Keratinocyte (primary cell): ENCODE results near the gene HIPK1. TPM values are rescaled to one million over a fixed set of nuclear protein-coding genes. Genes with fewer than 3 reads are reported as not detected.
A peak's percentile ranks its signal among the peaks of the same experiment; 100 is the strongest.

ENCODE experiments used
- DNase-seq: peaks from one replicate; pipeline ENCODE4 v3.0.0-alpha.2; 2011; ENCODE audit warnings: low read depth, missing footprints, low spot score
- FAIRE-seq: peaks from 2 replicates; lab custom pipeline; 2011; peaks lifted over from hg19 to GRCh38; lab: Jason Lieb, UNC
- H2AFZ ChIP-seq: 2 replicates; pipeline ENCODE4 v1.6.0; 2012; ENCODE audit warnings: low read length, control low read depth, inconsistent platforms; ENCODE audit not compliant: control insufficient read depth
- H3K27ac ChIP-seq: 2 replicates; pipeline ENCODE4 v1.5.1; 2011; ENCODE audit warnings: low read length; ENCODE audit not compliant: control insufficient read depth, insufficient read depth
- H3K27me3 ChIP-seq: 3 replicates; pipeline ENCODE4 v1.6.0; 2011; ENCODE audit warnings: low read length; ENCODE audit not compliant: control insufficient read depth, insufficient read depth; ENCODE audit errors: extremely low read depth
- H3K36me3 ChIP-seq, 2 experiments: 2 replicates in 1 of 2; 3 replicates in 1 of 2; pipeline ENCODE4 v1.5.1; 2011; ENCODE audit warnings: low read length in 2 of 2, mild to moderate bottlenecking in 1 of 2; ENCODE audit not compliant: control insufficient read depth in 2 of 2, insufficient read depth in 2 of 2; ENCODE audit errors: extremely low read depth in 1 of 2
- H3K4me1 ChIP-seq: 3 replicates; pipeline ENCODE4 v1.5.1; 2011; ENCODE audit warnings: low read length; ENCODE audit not compliant: control insufficient read depth, insufficient read depth; ENCODE audit errors: extremely low read depth
- H3K4me2 ChIP-seq: 3 replicates; pipeline ENCODE4 v1.6.0; 2011; ENCODE audit warnings: low read depth, low read length; ENCODE audit not compliant: control insufficient read depth, insufficient read depth; ENCODE audit errors: extremely low read depth
- H3K4me3 ChIP-seq, 3 experiments: fragments of 200-600 bp in 1 of 3; sonication (generic) in 1 of 3; 2 replicates in 2 of 3; 3 replicates in 1 of 3; pipeline ENCODE4 v1.5.1; 2011 to 2016; ENCODE audit warnings: low read length in 3 of 3, mild to moderate bottlenecking in 3 of 3, control low read depth in 2 of 3, inconsistent platforms in 1 of 3, low read depth in 1 of 3, mixed read lengths in 1 of 3, mixed run types in 1 of 3, moderate library complexity in 1 of 3; ENCODE audit not compliant: control insufficient read depth in 2 of 3, insufficient read depth in 2 of 3; ENCODE audit errors: extremely low read depth in 1 of 3
- H3K79me2 ChIP-seq: 2 replicates; pipeline ENCODE4 v1.6.0; 2012; ENCODE audit warnings: low read length; ENCODE audit not compliant: control insufficient read depth, insufficient read depth
- H3K9ac ChIP-seq: 3 replicates; pipeline ENCODE4 v1.6.0; 2011; ENCODE audit warnings: low read length; ENCODE audit not compliant: control insufficient read depth, insufficient read depth; ENCODE audit errors: extremely low read depth
- H3K9me1 ChIP-seq: 3 replicates; pipeline ENCODE4 v1.6.0; 2011; ENCODE audit warnings: low read length; ENCODE audit not compliant: control insufficient read depth, insufficient read depth; ENCODE audit errors: extremely low read depth
- H3K9me3 ChIP-seq: 2 replicates; pipeline ENCODE4 v1.5.1; 2012; ENCODE audit warnings: low read depth, low read length; ENCODE audit not compliant: control insufficient read depth
- H4K20me1 ChIP-seq: 3 replicates; pipeline ENCODE4 v1.6.0; 2011; ENCODE audit warnings: low read length; ENCODE audit not compliant: control insufficient read depth, insufficient read depth; ENCODE audit errors: extremely low read depth
- EZH2 ChIP-seq: IDR thresholded peaks from one replicate; pipeline ENCODE4 v1.6.1; 2012; ENCODE audit warnings: inconsistent platforms, mild to moderate bottlenecking, low read length, moderate library complexity
- dilution Hi-C: fragments of 300-500 bp; cut with MboI; formaldehyde crosslinking; loops from one replicate; pipeline ENCODE4 v1.7.0; 2020; ENCODE audit warnings: low sequenced_read_pairs; ENCODE audit not compliant: extremely low pct_ligation_motif_present
- polyA minus RNA-seq, 3 experiments: library from RNA; depleted of rRNA, polyadenylated mRNA; stranded (reverse); fragments of >200 nt; gene quantifications; 1 replicate in 1 of 3; 2 replicates in 1 of 3; 3 replicates in 1 of 3; pipeline ENCODE4 v1.2.3, GENCODE V29; 2011
- polyA plus RNA-seq, 5 experiments: library from polyadenylated mRNA; depleted of rRNA in 3 of 5; stranded (reverse) in 3 of 5; stranded (forward) in 1 of 5; unstranded in 1 of 5; fragments of >200 nt; gene quantifications; 1 replicate in 1 of 5; 2 replicates in 3 of 5; 3 replicates in 1 of 5; pipeline versions ENCODE4 v1.2.1 to v1.2.3, GENCODE V29; 2011 to 2012; ENCODE audit warnings: missing spikeins in 2 of 5, low read depth in 1 of 5, low replicate concordance in 1 of 5
- TF ChIP-seq, protein P1 (sequence below), 3 experiments: IDR thresholded peaks in 1 of 3; conservative IDR thresholded peaks in 1 of 3; optimal IDR thresholded peaks in 1 of 3; 2 replicates in 2 of 3; 3 replicates in 1 of 3; pipeline versions ENCODE3 to v1.5.1; 2011; ENCODE audit warnings: low read length in 3 of 3, mild to moderate bottlenecking in 3 of 3, moderate library complexity in 2 of 3, control low read depth in 1 of 3, inconsistent platforms in 1 of 3; ENCODE audit not compliant: insufficient read depth in 2 of 3; ENCODE audit errors: extremely low read depth in 1 of 3

The HIPK1 gene
- polyA plus RNA-seq, result 19.9 to 23.2 TPM (median 20.5 TPM) in 3 replicates
- 8.8 TPM for polyA plus RNA-seq (2011; ENCODE audit: low read depth)
- polyA plus RNA-seq (2011; cell fraction: cytosol; rRNA removed), result 11.5 and 18.7 TPM in 2 replicates
- polyA plus RNA-seq (2011; cell fraction: nucleus; rRNA removed), result 26.4 and 27.5 TPM in 2 replicates
- 11.7 and 15.6 TPM in 2 replicates for polyA plus RNA-seq (2012; ENCODE audit: low replicate concordance)
- 75.4 to 91.2 TPM (median 87.3 TPM) in 3 replicates for polyA minus RNA-seq
- 37.2 TPM for polyA minus RNA-seq (2011; cell fraction: cytosol; rRNA and poly(A)+ RNA removed)
- 40.8 and 62.8 TPM in 2 replicates for polyA minus RNA-seq (2011; cell fraction: nucleus; rRNA and poly(A)+ RNA removed)

DNA sequence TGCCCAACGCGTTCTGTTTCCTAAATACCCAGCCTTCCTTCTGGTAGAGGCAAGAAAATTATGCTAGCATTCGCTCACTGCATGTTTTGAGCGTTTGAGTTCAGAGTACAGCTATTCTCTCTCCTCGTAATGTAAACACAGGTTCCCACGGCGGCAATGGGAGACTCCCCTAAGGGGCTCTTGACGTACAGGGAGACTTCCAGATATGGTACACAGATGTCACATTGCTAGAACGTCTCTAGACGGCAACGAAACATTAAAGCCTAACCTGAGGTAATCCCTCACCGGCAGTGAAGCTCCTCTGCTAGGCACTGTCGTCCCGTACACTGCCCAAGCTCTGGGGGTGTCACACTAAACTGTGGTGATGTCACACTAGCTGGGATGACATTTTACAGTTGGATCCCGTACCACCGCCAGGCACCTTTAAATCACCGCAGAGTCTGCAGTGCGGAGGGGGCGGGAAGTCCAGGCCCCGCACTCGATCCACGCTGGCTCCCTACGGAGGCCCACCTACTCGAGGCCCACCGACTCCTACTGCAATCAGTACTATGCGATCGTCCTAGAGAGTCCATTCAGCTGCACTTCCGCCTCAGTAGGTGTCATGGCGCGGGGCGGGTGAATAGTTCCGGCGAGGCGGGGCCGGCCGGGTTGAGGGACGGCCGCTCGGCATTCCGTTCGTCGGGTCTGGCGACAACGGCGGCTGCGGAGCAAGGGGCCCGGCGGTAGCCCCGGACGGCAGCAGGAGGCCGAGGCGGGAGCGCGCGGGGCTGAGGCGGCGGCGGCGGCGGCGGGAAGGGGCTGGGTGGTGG is at the start of gene HIPK1:
TSS of gene HIPK1 (plus strand) at position 384 of the 809 bp plus-strand sequence.
- Histone ChIP-seq H3K4me1 (peaks cover 21% of the 10 kb centered on the region), H3K9ac (peak within 1 kb of the TSS; percentile 94), H3K4me3 (peak within 1 kb of the TSS; percentile 89 to 96 (median 91)), H3K36me3 (no peaks in the 10 kb centered on the region), H3K79me2 (peaks cover 43% of the 10 kb centered on the region), H4K20me1 (peaks cover 2% of the 10 kb centered on the region), H3K9me3 (no peaks in the 10 kb centered on the region), H3K4me2 (peak within 1 kb of the TSS; percentile 100), H3K27me3 (no peaks in the 10 kb centered on the region), H2AFZ (peak within 1 kb of the TSS; percentile 100), H3K27ac (peak within 1 kb of the TSS; percentile 94), H3K9me1 (no peaks in the 10 kb centered on the region)
- FAIRE-seq, result no peak
- no peak for TF ChIP-seq EZH2
- TF ChIP-seq, protein P1, sequence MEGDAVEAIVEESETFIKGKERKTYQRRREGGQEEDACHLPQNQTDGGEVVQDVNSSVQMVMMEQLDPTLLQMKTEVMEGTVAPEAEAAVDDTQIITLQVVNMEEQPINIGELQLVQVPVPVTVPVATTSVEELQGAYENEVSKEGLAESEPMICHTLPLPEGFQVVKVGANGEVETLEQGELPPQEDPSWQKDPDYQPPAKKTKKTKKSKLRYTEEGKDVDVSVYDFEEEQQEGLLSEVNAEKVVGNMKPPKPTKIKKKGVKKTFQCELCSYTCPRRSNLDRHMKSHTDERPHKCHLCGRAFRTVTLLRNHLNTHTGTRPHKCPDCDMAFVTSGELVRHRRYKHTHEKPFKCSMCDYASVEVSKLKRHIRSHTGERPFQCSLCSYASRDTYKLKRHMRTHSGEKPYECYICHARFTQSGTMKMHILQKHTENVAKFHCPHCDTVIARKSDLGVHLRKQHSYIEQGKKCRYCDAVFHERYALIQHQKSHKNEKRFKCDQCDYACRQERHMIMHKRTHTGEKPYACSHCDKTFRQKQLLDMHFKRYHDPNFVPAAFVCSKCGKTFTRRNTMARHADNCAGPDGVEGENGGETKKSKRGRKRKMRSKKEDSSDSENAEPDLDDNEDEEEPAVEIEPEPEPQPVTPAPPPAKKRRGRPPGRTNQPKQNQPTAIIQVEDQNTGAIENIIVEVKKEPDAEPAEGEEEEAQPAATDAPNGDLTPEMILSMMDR (optimal IDR thresholded peaks at IDR 0.05 in 1 of 3, IDR thresholded peaks at IDR 0.05 in 1 of 3, conservative IDR thresholded peaks at IDR 0.05 in 1 of 3; ENCODE audit: extremely low read depth in 1 of 3, insufficient read depth in 2 of 3, low read length in 3 of 3), result no peak
- no peak for DNase-seq
- dilution Hi-C loops, result no loop called here

DNA sequence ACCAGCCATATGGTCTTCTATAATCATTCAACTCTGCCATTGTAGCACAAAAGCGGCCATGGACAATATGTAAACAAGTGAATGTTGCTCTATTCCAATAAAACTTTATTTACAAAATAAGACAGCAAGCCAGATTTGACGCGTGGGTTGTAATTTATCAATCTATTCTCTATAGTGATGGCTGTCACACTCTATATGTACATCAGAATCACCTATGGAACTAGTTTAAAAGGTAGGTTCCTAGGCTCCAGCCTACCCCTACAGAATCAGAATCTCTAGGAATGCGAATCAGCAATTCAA is 49.4 kb upstream of the HIPK1 start:
- DNase-seq (no peak), FAIRE-seq (no peak)
- Histone ChIP-seq H3K4me3 (no peak overlapping the region), H2AFZ (no peak overlapping the region), H3K4me1 (peaks cover 2% of the 10 kb centered on the region), H3K4me2 (no peak overlapping the region), H3K79me2 (no peaks in the 10 kb centered on the region), H3K9me1 (no peaks in the 10 kb centered on the region), H4K20me1 (no peaks in the 10 kb centered on the region), H3K27ac (no peak overlapping the region), H3K9ac (no peak overlapping the region), H3K9me3 (no peaks in the 10 kb centered on the region), H3K27me3 (no peaks in the 10 kb centered on the region), H3K36me3 (no peaks in the 10 kb centered on the region)
- dilution Hi-C loops, result no loop called here
- TF ChIP-seq, protein P1 (optimal IDR thresholded peaks at IDR 0.05 in 1 of 3, IDR thresholded peaks at IDR 0.05 in 1 of 3, conservative IDR thresholded peaks at IDR 0.05 in 1 of 3; ENCODE audit: extremely low read depth in 1 of 3, insufficient read depth in 2 of 3, low read length in 3 of 3), result no peak
- no peak for TF ChIP-seq EZH2
